ENCODE results near the gene VSIR.

DNA sequence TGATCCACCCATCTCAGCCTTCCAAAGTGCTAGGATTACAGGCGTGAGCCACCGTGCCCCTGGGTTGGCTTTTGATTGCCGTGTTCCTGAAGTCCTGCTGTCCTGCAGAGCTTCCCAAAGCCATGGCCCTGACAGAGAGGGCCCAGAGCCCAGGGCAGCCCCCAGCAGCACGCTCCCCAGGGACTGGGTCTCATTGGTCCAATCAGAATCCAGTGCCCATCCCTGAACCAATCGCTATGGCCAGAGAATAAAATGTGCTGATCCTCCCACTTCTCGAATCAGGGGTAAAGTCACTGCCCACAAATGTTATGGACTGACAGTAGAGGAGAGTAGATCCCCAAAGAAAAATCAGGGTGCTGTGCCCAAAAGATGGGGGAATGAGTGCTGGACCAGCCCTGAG is 48.8 kb downstream of the VSIR start:
- TF ChIP-seq, protein P1, sequence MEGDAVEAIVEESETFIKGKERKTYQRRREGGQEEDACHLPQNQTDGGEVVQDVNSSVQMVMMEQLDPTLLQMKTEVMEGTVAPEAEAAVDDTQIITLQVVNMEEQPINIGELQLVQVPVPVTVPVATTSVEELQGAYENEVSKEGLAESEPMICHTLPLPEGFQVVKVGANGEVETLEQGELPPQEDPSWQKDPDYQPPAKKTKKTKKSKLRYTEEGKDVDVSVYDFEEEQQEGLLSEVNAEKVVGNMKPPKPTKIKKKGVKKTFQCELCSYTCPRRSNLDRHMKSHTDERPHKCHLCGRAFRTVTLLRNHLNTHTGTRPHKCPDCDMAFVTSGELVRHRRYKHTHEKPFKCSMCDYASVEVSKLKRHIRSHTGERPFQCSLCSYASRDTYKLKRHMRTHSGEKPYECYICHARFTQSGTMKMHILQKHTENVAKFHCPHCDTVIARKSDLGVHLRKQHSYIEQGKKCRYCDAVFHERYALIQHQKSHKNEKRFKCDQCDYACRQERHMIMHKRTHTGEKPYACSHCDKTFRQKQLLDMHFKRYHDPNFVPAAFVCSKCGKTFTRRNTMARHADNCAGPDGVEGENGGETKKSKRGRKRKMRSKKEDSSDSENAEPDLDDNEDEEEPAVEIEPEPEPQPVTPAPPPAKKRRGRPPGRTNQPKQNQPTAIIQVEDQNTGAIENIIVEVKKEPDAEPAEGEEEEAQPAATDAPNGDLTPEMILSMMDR (IDR thresholded peaks at IDR 0.05 in 2 of 3, conservative IDR thresholded peaks at IDR 0.05 in 1 of 3; ENCODE audit: borderline replicate concordance in 1 of 3, insufficient read depth in 1 of 3, low read depth in 2 of 3, low read length in 2 of 3), result no peak
- TF ChIP-seq POLR2A (IDR thresholded peaks at IDR 0.05; ENCODE audit: borderline replicate concordance, extremely low read depth, insufficient read depth, insufficient read length), result no peak
- no peak for TF ChIP-seq CEBPB (IDR thresholded peaks at IDR 0.05; ENCODE audit: low read depth)
- TF ChIP-seq EGR1 (IDR thresholded peaks at IDR 0.05; ENCODE audit: low read depth), result no peak
- TF ChIP-seq POLR2AphosphoS5 (IDR thresholded peaks at IDR 0.05; ENCODE audit: low read depth, low read length), result no peak
- no peak for TF ChIP-seq ZNF274 (IDR thresholded peaks at IDR 0.05; ENCODE audit: low read depth, low read length)
- TF ChIP-seq, protein P2, sequence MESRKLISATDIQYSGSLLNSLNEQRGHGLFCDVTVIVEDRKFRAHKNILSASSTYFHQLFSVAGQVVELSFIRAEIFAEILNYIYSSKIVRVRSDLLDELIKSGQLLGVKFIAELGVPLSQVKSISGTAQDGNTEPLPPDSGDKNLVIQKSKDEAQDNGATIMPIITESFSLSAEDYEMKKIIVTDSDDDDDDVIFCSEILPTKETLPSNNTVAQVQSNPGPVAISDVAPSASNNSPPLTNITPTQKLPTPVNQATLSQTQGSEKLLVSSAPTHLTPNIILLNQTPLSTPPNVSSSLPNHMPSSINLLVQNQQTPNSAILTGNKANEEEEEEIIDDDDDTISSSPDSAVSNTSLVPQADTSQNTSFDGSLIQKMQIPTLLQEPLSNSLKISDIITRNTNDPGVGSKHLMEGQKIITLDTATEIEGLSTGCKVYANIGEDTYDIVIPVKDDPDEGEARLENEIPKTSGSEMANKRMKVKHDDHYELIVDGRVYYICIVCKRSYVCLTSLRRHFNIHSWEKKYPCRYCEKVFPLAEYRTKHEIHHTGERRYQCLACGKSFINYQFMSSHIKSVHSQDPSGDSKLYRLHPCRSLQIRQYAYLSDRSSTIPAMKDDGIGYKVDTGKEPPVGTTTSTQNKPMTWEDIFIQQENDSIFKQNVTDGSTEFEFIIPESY (IDR thresholded peaks at IDR 0.05; ENCODE audit: extremely low read depth, insufficient replicate concordance, low read length), result no peak

All from HCT116 (cell line).